ENCODE measurements around the gene CAMK4.

The CAMK4 gene

DNA sequence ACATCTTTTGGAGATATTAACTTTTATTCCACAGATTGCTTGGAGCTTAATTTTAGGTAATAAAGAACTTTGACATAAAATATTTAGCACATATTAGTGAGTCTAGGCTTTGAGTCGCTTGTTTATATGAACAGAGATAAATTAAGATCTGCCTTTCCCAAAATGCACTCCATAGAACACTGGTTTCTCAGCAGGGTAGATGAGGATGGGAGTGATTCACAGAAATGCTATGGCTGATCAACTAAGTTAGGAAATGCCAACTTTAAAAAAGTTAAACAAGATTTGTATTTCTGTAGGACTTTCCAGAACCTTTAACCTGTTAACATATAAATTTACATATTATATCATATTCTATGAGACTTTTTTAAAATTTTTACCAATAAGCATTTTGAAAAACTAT is 222.9 kb downstream of the CAMK4 start:
- Histone ChIP-seq H3K27ac (ENCODE audit: extremely low read depth, low read depth, low read length) (no peak overlapping the region), H3K4me3 (ENCODE audit: low read depth, low read length) (no peak overlapping the region), H3K9me3 (ENCODE audit: control insufficient read depth, insufficient read depth, low read depth, low read length) (no peaks in the 10 kb centered on the region), H3K4me1 (ENCODE audit: control insufficient read depth, insufficient read depth, low read length) (peaks cover 5% of the 10 kb centered on the region; the same call in 1 of the 2 replicates), H3K36me3 (ENCODE audit: control insufficient read depth in 2 of 2, insufficient read depth in 1 of 2, low read length in 2 of 2) (no peaks in the 10 kb centered on the region)
- POLR2A ChIA-PET: no interaction called here
- CTCF ChIA-PET: no interaction called here
- TF ChIP-seq YY2 (tag by site-specific recombination; IDR thresholded peaks at IDR 0.05) (no peak), ZNF670 (tag by site-specific recombination; IDR thresholded peaks at IDR 0.05; ENCODE audit: low read depth) (no peak), ZBTB1 (tag by site-specific recombination; IDR thresholded peaks at IDR 0.05) (no peak), SP7 (tag by site-specific recombination; IDR thresholded peaks at IDR 0.05) (no peak), ZNF221 (tag by site-specific recombination; IDR thresholded peaks at IDR 0.05; ENCODE audit: borderline replicate concordance) (no peak), ZNF169 (tag by site-specific recombination; IDR thresholded peaks at IDR 0.05) (no peak), ZNF112 (tag by site-specific recombination; IDR thresholded peaks at IDR 0.05) (no peak), ZNF830 (tag by site-specific recombination; IDR thresholded peaks at IDR 0.05; ENCODE audit: low read depth) (no peak), ZNF138 (tag by site-specific recombination; IDR thresholded peaks at IDR 0.05; ENCODE audit: borderline replicate concordance) (no peak), SP3 (tag by site-specific recombination; IDR thresholded peaks at IDR 0.05) (no peak), ZNF664 (tag by site-specific recombination; IDR thresholded peaks at IDR 0.05) (no peak), KLF16 (tag by site-specific recombination; IDR thresholded peaks at IDR 0.05) (no peak)
- TF ChIP-seq, protein P1, sequence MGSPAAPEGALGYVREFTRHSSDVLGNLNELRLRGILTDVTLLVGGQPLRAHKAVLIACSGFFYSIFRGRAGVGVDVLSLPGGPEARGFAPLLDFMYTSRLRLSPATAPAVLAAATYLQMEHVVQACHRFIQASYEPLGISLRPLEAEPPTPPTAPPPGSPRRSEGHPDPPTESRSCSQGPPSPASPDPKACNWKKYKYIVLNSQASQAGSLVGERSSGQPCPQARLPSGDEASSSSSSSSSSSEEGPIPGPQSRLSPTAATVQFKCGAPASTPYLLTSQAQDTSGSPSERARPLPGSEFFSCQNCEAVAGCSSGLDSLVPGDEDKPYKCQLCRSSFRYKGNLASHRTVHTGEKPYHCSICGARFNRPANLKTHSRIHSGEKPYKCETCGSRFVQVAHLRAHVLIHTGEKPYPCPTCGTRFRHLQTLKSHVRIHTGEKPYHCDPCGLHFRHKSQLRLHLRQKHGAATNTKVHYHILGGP (tag by site-specific recombination; IDR thresholded peaks at IDR 0.05): no peak
- TF ChIP-seq, protein P2, sequence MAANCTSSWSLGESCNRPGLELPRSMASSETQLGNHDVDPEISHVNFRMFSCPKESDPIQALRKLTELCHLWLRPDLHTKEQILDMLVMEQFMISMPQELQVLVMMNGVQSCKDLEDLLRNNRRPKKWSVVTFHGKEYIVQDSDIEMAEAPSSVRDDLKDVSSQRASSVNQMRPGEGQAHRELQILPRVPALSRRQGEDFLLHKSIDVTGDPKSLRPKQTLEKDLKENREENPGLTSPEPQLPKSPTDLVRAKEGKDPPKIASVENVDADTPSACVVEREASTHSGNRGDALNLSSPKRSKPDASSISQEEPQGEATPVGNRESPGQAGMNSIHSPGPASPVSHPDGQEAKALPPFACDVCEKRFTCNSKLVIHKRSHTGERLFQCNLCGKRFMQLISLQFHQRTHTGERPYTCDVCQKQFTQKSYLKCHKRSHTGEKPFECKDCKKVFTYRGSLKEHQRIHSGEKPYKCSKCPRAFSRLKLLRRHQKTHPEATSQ (tag by site-specific recombination; IDR thresholded peaks at IDR 0.05): no peak
- TF ChIP-seq, protein P3, sequence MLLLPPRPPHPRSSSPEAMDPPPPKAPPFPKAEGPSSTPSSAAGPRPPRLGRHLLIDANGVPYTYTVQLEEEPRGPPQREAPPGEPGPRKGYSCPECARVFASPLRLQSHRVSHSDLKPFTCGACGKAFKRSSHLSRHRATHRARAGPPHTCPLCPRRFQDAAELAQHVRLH (tag by site-specific recombination; IDR thresholded peaks at IDR 0.05): no peak
- TF ChIP-seq, protein P4, sequence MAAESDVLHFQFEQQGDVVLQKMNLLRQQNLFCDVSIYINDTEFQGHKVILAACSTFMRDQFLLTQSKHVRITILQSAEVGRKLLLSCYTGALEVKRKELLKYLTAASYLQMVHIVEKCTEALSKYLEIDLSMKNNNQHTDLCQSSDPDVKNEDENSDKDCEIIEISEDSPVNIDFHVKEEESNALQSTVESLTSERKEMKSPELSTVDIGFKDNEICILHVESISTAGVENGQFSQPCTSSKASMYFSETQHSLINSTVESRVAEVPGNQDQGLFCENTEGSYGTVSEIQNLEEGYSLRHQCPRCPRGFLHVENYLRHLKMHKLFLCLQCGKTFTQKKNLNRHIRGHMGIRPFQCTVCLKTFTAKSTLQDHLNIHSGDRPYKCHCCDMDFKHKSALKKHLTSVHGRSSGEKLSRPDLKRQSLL (tag by site-specific recombination; IDR thresholded peaks at IDR 0.05): no peak

DNA sequence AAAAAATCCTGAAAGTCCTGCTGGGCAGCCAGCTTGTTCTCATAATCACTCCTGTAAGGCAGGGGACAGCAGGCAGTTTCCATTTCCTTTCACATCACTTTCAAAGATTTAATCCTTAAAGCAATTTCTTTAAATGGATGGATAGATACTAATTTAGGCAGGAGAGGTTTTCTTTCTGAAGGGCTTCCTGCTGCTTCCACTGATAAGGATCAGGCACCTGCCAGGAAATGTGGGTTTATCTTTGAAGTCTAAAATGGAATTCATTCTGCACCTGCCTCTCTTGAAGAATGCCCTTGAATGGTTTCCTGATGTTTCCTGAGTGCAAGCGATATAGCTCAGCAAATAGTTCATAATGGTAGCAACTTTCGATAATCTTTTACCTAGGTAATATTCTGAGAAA is 223.6 kb downstream of the CAMK4 start:
- H3K36me3 ChIP-seq (ENCODE audit: control insufficient read depth in 2 of 2, insufficient read depth in 1 of 2, low read length in 2 of 2): no peaks in the 10 kb centered on the region
- no peak for TF ChIP-seq SP3 (tag by site-specific recombination; IDR thresholded peaks at IDR 0.05)
- peak; percentile 28; the same call in 1 of the 2 replicates for TF ChIP-seq TCF7L2 (IDR thresholded peaks at IDR 0.05; ENCODE audit: borderline replicate concordance, low read depth, low read length)
- no peaks in the 10 kb centered on the region for H3K9me3 ChIP-seq (ENCODE audit: control insufficient read depth, insufficient read depth, low read depth, low read length)
- ChIA-PET POLR2A (no interaction called here), CTCF (no interaction called here)
- peaks cover 8% of the 10 kb centered on the region for H3K4me1 ChIP-seq (ENCODE audit: control insufficient read depth, insufficient read depth, low read length)
- H3K4me3 ChIP-seq (ENCODE audit: low read depth, low read length): no peak overlapping the region
- no peak overlapping the region for H3K27ac ChIP-seq (ENCODE audit: extremely low read depth, low read depth, low read length)

DNA sequence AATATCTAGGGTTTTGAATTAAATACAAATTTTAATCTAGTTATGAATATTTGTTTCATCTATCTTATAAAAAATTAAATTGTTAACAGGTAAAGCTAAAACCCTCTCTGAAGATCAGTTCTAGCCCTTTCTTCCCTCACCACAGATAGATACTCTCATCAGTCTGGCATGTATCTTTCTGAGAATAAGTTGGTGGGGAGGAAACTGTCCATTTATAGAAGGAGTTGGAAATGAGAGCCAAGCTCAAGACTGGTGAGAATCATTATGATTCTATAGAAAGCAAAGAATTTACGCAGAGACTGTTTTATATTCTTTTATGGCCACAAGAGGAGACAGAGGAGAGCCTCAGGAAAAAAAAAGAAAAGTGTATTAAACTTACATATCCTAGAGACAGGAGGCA is 229.1 kb downstream of the CAMK4 start:
- POLR2A ChIA-PET: interaction anchor here (1.1 kb wide), 1 partner anchor 58 kb away, joined by 3 read pairs; no protein-coding TSS in a partner anchor
- Histone ChIP-seq H3K4me3 (ENCODE audit: low read depth, low read length) (peak overlapping the region; percentile 11), H3K9me3 (ENCODE audit: control insufficient read depth, insufficient read depth, low read depth, low read length) (no peaks in the 10 kb centered on the region), H3K36me3 (ENCODE audit: control insufficient read depth in 2 of 2, insufficient read depth in 1 of 2, low read length in 2 of 2) (no peaks in the 10 kb centered on the region), H3K4me1 (ENCODE audit: control insufficient read depth, insufficient read depth, low read length) (peaks cover 21% of the 10 kb centered on the region), H3K27ac (ENCODE audit: extremely low read depth, low read depth, low read length) (peak overlapping the region; percentile 95)
- CTCF ChIA-PET: no interaction called here
- TF ChIP-seq ZFP3 (tag by site-specific recombination; IDR thresholded peaks at IDR 0.05; ENCODE audit: low read depth) (no peak), HOXD13 (CRISPR knock-in tag; IDR thresholded peaks at IDR 0.05; ENCODE audit: borderline replicate concordance) (no peak), KLF1 (tag by site-specific recombination; IDR thresholded peaks at IDR 0.05) (no peak), SP2 (tag by site-specific recombination; IDR thresholded peaks at IDR 0.05) (no peak), ZSCAN30 (tag by site-specific recombination; IDR thresholded peaks at IDR 0.05) (no peak)

Measured in HEK293 (cell line).